Measurements from ENCODE around the gene TADA2B. TPM values are rescaled to one million over a fixed set of nuclear protein-coding genes. Genes with fewer than 3 reads are reported as not detected.

The TADA2B gene
- total and polyA plus RNA-seq, 2 of the 4 experiments (the other 2 are of a cell fraction), result 6.1 to 8.6 TPM

GRCh38 chr4:7103607-7104365 is 60.6 kb downstream of the TADA2B start:
- Histone ChIP-seq H3K4me2 (ENCODE audit: low read depth, low read length) (peak overlapping the region; percentile 93), H3K36me3 (ENCODE audit: control insufficient read depth, insufficient read depth, low read length) (no peaks in the 10 kb centered on the region), H3K9ac (ENCODE audit: low read depth, low read length) (no peak overlapping the region; the same call in 1 of the 2 replicates), H2AK5ac (ENCODE audit: low read depth, low read length) (peak overlapping the region; percentile 18; the same call in 1 of the 2 replicates), H3K4ac (ENCODE audit: low read depth, low read length) (0 out of 2 replicates have a peak overlapping the region, but pooled peaks have one; percentile 1), H2AFZ (replicated peaks; ENCODE audit: low read length, poor library complexity) (peak overlapping the region; percentile 88), H3K27ac (ENCODE audit: insufficient read depth, low read length) (no peak overlapping the region), H2BK120ac (ENCODE audit: low read depth, low read length) (no peak overlapping the region), H4K91ac (ENCODE audit: insufficient read depth, low read depth, low read length) (no peak overlapping the region), H3K79me1 (ENCODE audit: low read depth in 1 of 2, low read length in 2 of 2) (no peaks in the 10 kb centered on the region), H4K5ac (ENCODE audit: low read depth, low read length) (no peak overlapping the region), H3K27me3 (ENCODE audit: control insufficient read depth, insufficient read depth, low read length) (peaks cover 11% of the 10 kb centered on the region; the same call in 1 of the 2 replicates), H3K14ac (replicated peaks; ENCODE audit: low read depth, low read length) (no peak overlapping the region), H3K23ac (ENCODE audit: low read depth, low read length) (no peak overlapping the region), H4K8ac (ENCODE audit: low read depth in 2 of 2, low read length in 2 of 2) (peak overlapping the region in 1 of 2 experiments; percentile 57; a peak in 1 of 4 replicates), H2BK5ac (ENCODE audit: low read depth, low read length, poor library complexity, severe bottlenecking) (no peak overlapping the region), H2BK15ac (ENCODE audit: low read depth, low read length) (no peak overlapping the region), H3K4me1 (ENCODE audit: control insufficient read depth, insufficient read depth, low read length) (peaks cover 6% of the 10 kb centered on the region; the same call in 1 of the 2 replicates), H3K18ac (ENCODE audit: low read depth, low read length) (no peak overlapping the region), H3K56ac (ENCODE audit: extremely low read depth, insufficient read depth, low read length) (no peak overlapping the region), H2BK20ac (ENCODE audit: low read depth, low read length) (no peak overlapping the region), H3K9me1 (ENCODE audit: insufficient read depth, low read length) (peaks cover 7% of the 10 kb centered on the region; the same call in 1 of the 2 replicates), H3K9me3 (ENCODE audit: control insufficient read depth, insufficient read depth, low read length) (no peaks in the 10 kb centered on the region), H2AK9ac (replicated peaks; ENCODE audit: low read depth, low read length, poor library complexity) (peak overlapping the region; percentile 53), H3K4me3 (ENCODE audit: insufficient read depth, low read depth, low read length) (peak overlapping the region; percentile 38), H4K20me1 (ENCODE audit: insufficient read depth, low read length) (peaks cover 4% of the 10 kb centered on the region; the same call in 1 of the 2 replicates)
- intact Hi-C loops (cut with micrococcal nuclease) (loop anchor here (1.0 to 5.0 kb wide), 2 partner anchors 22 to 89 kb away; partner anchors contain the start of gene SORCS2), dilution Hi-C loops (cut with HindIII; ENCODE audit: low sequenced_read_pairs, unreplicated experiment) (no loop called here), in situ Hi-C loops (cut with MboI; ENCODE audit: low sequenced_read_pairs) (no loop called here)
- BruUV-seq (replicated peaks), result no TSS peak
- 13% methylated on average over 10 of the region's 21 CpGs; no CpG with 5 or more reads in 1 of the 2 experiments for WGBS, 2 experiments (ENCODE audit: extremely low coverage in 2 of 2, insufficient read length in 1 of 2)
- ATAC-seq (ENCODE audit: low read depth), result peak; percentile 1
- DNase-seq, result peak; percentile 28
- POLR2A ChIA-PET (ENCODE audit: unreplicated experiment), result no interaction called here
- CTCF ChIA-PET, result no interaction called here
- TF ChIP-seq, protein P1, sequence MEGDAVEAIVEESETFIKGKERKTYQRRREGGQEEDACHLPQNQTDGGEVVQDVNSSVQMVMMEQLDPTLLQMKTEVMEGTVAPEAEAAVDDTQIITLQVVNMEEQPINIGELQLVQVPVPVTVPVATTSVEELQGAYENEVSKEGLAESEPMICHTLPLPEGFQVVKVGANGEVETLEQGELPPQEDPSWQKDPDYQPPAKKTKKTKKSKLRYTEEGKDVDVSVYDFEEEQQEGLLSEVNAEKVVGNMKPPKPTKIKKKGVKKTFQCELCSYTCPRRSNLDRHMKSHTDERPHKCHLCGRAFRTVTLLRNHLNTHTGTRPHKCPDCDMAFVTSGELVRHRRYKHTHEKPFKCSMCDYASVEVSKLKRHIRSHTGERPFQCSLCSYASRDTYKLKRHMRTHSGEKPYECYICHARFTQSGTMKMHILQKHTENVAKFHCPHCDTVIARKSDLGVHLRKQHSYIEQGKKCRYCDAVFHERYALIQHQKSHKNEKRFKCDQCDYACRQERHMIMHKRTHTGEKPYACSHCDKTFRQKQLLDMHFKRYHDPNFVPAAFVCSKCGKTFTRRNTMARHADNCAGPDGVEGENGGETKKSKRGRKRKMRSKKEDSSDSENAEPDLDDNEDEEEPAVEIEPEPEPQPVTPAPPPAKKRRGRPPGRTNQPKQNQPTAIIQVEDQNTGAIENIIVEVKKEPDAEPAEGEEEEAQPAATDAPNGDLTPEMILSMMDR (conservative IDR thresholded peaks at IDR 0.05; ENCODE audit: low read depth, low read length), result no peak
- TF ChIP-seq RCOR1 (IDR thresholded peaks at IDR 0.05; ENCODE audit: insufficient replicate concordance, low read length), result no peak
- TF ChIP-seq MAZ (IDR thresholded peaks at IDR 0.05; ENCODE audit: borderline replicate concordance, low read depth, low read length), result no peak
- no peak for TF ChIP-seq RAD21 (IDR thresholded peaks at IDR 0.05; ENCODE audit: low read length)
- TF ChIP-seq FOS (IDR thresholded peaks at IDR 0.05; ENCODE audit: low read depth, low read length), result no peak

Data from IMR-90 (cell line).